Dermis blood vessel endothelial cell (primary cell): ENCODE results near the gene TRAPPC5. TPM values are rescaled to one million over a fixed set of nuclear protein-coding genes. Genes with fewer than 3 reads are reported as not detected.

ENCODE experiments used
- DNase-seq: peaks from one replicate; pipeline ENCODE4 v3.0.0; 2010
- total RNA-seq: library from RNA; depleted of rRNA; stranded (reverse); fragments of >200 nt; gene quantifications from 2 replicates; pipeline ENCODE4 v1.2.3, GENCODE V29; 2014

TRAPPC5 gene
- total RNA-seq: 69.9 and 97.4 TPM in 2 replicates

DNA sequence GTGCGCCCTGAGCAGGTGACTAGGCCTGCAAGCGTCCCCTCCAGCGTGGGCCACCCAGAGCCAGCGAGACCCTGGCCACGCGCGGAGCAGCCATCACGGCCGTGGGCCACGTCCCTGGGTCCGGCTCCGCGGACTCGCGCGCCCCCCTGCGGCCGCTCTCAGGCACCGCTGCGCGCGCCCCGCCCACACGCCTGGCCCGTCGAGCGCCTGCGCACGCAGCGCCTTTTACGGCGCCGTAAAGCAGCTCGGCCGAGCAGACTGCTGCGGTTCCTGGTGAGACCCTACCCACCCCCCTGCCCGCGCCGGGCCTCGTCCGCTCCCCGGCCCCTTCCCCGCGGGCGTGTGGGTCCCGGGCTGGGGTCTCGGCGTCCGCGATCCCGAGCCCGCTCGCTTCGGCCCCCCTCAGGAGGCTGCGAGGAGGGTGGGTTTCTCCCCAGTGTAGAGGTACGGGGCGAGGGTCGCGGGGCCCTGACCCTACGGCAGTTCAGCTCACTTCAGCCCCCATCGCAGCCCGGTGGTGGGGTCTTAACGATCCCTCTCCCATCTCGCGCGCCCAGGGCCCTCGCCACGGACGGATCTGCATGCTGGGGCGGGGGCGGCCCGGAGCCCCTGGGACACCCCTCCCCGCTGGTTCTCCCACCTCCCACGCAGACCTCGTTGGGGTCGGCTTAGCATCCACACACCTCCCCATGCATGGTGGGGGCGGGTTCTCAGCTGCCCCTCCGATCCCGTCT is at the start of gene TRAPPC5:
TSS of gene TRAPPC5 (plus strand) at position 228 of the 734 bp plus-strand sequence. CDS start 1,421 bp downstream, outside the sequence.
- DNase-seq: peak; percentile 89

DNA sequence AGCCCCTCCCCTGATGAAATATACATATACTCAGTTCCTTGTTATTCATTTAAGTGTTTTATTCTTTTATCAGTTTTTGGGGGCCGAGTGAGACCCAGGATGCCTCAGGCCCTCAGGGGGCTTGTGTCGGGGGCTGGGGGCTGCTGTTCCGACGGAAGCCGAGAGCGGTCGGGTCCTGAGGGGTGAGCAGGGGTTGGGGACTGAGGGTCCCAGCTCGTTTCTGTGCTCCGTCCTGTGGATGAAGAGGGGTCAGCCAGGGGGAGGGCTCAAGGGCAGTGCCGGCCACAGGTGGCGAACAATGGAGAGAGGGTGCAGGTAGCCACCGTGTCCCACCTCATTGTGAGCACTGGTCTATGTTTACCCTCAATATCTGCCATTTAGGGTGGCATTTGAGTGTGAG is 49.1 kb upstream of the TRAPPC5 start:
- no peak for DNase-seq

DNA sequence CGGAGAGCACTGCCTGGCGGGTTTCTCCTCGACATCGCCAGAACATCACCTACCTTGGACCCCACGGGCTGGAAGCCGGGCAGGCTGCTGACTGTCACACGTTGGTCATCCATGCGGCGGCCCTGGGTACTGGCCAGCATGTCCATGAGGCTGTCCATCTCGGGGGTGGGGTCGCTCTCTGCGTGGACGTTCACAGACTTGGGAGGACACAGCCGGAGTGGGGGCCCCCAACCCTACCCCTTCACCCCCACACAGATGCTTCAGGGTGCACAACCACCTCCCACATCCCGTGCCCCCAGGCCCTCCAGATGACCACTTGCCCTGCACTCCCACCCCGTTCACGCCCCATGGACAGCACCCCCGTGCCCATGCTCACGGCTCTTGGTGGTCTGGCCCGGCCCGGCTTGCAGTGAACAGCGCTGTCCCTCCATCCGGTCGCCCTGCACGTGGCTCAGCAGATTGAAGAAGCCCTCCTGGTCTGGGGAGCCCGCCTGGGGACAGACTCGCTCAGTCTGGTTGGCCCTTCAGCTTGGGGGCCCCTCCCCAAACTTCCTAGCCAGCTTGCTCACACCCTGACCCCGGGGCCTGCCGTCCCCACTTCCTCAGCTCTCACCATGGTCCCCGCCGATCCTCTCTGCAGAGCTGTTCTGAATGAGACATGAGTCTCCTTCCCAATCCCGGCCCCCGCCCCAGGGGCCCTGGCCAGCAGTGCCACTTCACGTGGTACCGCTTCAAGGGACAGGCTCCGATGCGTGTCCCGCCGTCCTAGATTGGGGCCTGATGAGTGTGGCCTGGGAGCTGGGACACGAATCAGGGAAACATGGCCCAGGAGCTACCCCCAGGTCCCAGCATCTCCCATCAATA is 48.1 kb upstream of the TRAPPC5 start:
- no peak for DNase-seq

DNA sequence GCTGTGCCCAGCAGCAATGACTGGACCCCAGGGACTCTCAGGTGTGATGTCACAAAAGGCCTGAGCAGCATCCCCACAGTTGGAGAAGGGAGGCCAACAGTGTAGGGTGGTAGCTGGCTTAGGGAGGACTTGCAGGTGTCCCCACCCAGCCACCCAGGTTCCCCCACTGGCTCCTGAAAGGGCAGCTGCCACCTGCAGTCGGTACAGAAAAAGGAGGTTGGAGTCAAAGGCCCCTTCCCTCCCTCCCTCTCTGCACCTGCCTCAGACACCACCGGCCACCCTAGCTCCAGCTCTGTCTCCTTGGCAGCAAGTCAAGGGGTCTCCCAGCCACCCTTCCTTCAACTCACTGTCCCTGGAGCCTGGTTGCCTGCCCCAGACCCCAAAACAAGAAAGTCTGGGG is 46.9 kb upstream of the TRAPPC5 start, which contains the start of gene PCP2:
TSS of gene PCP2 (minus strand) at position 22 of the 400 bp plus-strand sequence. CDS start 262 bp downstream, outside the sequence.
- DNase-seq: no peak

GRCh38 chr19:7635670-7636069 is 45.0 kb upstream of the TRAPPC5 start:
- DNase-seq: no peak

DNA sequence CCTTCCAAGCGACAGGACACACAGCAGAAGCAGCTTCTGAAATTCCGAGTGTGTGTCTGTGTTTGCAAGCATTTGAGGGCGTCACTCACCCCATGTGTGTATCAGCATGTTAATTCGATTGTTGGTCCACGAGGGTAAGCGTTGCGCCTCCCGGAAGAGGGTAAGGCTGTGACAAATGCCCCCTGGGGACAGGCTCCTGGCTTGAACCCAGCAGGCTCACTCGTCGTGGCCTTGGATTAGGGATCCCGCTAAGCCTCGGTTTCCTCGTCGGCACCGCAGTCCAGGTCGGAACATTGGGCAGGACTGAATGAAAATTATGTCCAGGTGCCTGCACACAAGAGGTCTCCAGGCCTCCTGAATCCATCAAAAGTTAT is 44.3 kb upstream of the TRAPPC5 start:
- no peak for DNase-seq

DNA sequence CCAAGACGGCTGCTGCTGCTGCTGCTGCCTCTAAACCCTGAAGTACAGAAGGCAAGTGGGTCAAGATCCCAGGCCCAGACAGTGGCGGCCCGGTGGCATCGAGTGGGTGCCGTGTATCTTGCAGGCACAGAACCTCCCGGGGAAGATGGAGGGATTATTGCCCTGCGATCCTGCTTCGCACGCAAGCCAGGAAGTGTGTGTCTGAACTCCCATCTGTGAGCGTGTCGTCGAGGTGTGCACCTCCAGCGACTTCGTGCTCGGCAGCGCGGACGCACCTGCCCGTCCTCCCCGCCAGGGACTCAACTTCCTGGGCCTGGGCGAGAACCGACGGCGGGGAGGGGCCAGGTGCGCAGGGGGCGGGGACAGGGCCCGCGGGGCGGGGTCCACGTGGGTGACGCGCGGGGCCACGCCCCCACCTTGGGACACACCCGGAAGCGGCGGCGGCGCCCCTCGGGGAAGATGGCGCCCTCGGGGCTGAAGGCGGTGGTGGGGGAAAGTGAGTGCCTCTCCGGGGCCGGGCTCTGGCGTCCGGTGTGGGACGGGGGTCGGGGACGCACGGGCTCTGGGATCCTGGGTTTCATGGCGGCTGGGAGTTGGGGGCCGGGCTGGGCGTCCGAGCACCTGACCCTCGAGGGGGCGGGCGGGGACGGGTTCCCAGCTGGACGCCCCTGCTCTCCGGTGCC is 43.8 kb upstream of the TRAPPC5 start, which contains the start of gene STXBP2:
TSS of gene STXBP2 (plus strand) at position 420 of the 683 bp plus-strand sequence. CDS start at position 460, 40 bp downstream.
- DNase-seq: peak; percentile 59

- DNase-seq: peak; percentile 35
Observed at GRCh38 chr19:7637374-7638256, 43.0 kb upstream of the TRAPPC5 start.

GRCh38 chr19:7638802-7639465 is 41.7 kb upstream of the TRAPPC5 start:
- DNase-seq: no peak

- no peak for DNase-seq
Observed at GRCh38 chr19:7639863-7640348, 40.7 kb upstream of the TRAPPC5 start.

GRCh38 chr19:7640803-7641202 is 39.8 kb upstream of the TRAPPC5 start:
- no peak for DNase-seq

DNA sequence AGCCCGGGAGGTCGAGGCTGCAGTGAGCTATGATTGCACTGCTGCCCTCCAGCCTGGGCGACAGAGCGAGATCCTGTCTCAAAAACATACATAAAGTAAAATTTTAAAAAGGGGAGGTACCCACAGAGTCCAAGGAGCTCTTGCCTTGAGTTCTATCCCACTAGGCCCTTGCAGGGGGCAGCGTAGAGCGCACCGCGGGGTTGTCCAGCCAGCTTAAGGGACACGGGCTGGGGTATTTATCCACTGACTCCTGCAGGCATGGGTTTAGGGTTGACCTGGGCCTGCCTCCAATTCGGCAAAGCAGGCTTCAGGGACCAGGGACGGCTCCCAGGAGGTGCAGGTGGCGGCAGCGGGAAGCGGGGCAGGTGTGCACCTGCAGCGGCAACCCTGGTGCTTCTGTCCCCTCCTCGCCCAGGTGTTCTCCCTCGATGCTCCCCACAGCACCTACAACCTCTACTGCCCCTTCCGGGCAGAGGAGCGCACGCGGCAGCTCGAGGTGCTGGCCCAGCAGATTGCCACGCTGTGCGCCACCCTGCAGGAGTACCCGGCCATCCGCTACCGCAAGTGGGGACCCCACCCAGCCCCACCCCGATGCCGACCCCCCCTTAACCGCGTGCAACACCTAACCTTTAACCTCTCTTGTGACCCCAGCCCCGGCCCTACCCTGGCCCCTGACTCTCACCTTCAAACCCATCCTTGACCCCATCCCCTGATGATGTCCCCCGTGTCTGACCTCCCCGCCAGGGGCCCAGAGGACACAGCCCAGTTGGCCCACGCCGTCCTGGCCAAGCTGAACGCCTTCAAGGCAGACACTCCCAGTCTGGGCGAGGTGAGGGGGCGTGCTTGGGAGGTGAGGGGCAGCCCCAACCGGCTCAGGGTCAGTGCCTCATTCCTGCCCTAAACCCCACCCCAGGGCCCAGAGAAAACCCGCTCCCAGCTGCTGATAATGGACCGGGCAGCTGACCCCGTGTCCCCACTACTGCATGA is 39.0 kb upstream of the TRAPPC5 start:
- no peak for DNase-seq

DNA sequence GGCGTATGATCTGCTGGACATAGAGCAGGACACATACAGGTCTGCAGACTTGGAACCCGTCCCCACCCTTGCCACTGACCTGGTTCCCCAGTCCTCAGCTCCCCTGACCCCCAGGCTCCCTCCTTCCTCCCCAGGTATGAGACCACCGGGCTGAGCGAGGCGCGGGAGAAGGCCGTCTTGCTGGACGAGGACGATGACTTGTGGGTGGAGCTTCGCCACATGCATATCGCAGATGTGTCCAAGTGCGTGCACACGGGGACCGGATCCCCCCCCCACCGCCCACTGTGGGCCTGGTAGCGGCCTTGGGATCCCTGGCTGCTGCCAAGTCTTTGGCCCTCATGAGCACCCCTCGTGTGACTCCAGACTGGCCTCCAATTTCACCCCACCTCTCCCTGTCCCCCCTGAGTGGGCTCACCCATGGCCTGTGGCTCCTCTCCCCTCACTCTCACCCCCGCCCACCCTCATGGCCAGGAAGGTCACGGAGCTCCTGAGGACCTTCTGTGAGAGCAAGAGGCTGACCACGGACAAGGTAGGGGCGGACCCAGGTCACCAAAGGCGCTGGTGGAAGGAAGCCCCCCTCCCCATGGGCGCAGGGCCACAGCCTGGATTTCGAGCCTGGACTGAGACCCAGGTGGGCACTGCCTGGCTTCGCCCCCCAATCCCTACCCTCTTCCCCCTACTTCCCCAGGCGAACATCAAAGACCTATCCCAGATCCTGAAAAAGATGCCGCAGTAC is 38.2 kb upstream of the TRAPPC5 start:
- no peak for DNase-seq

- DNase-seq: no peak
Observed at GRCh38 chr19:7643031-7643415, 37.6 kb upstream of the TRAPPC5 start.

DNA sequence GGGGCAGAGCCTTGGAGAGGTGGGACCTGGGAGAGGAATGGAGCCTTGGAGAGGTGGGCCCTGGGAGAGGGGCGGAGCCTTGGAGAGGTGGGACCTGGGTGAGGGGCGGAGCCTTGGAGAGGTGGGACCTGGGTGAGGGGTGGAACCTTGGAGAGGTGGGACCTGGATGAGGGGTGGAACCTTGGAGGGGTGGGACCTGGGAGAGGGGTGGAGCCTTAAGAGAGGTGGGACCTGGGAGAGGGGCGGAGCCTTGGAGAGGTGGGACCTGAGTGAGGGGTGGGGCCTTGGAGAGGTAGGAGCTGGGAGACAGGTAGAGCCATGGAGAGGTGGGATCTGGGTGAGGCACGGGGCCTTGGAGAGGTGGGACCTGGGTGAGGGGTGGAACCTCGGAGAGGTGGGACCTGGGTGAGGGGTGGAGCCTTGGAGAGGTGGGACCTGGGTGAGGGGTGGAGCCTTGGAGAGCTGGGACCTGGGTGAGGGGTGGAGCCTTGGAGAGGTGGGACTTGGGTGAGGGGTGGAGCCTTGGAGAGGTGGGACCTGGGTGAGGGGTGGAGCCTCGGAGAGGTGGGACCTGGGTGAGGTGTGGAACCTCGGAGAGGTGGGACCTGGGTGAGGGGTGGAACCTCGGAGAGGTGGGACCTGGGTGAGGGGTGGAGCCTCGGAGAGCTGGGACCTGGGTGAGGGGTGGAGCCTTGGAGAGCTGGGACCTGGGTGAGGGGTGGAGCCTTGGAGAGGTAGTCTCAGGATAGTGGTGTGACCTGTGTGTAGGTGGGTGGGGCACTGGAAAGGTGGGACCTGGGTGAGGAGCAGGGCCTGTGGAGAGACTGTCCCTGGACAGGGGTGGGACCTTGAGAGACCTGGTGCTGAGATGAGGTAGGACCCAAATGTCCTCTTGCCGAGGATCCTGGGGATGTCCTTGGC is 36.7 kb upstream of the TRAPPC5 start:
- DNase-seq: peak; percentile 26

GRCh38 chr19:7644550-7644877 is 36.1 kb upstream of the TRAPPC5 start:
- DNase-seq: no peak

DNA sequence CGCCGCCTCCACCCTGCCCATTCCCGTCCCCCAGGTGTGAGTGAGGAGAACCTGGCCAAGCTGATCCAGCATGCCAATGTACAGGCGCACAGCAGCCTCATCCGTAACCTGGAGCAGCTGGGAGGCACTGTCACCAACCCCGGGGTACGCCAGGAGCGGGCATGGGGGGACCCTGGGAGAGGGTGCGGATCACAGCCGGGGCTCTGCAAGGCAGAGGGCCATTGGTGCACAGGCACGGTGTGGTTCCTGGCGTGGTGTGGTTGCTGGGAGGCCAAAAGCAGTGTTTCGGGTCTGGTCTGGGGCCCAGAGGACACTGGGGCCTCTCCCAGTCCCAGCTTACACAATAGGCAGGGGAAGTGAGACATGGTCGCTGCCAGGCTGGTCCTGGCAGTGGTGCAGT is 35.5 kb upstream of the TRAPPC5 start:
- DNase-seq: no peak
